Measurements from ENCODE around the gene TRIM65. TPM values are rescaled to one million over a fixed set of nuclear protein-coding genes. Genes with fewer than 3 reads are reported as not detected.

Gene TRIM65
- total and polyA plus RNA-seq, 2 of the 13 experiments (the other 11 are each of a cell fraction or from before 2014, with no cell fraction given), result 10.3 to 22.4 TPM

DNA sequence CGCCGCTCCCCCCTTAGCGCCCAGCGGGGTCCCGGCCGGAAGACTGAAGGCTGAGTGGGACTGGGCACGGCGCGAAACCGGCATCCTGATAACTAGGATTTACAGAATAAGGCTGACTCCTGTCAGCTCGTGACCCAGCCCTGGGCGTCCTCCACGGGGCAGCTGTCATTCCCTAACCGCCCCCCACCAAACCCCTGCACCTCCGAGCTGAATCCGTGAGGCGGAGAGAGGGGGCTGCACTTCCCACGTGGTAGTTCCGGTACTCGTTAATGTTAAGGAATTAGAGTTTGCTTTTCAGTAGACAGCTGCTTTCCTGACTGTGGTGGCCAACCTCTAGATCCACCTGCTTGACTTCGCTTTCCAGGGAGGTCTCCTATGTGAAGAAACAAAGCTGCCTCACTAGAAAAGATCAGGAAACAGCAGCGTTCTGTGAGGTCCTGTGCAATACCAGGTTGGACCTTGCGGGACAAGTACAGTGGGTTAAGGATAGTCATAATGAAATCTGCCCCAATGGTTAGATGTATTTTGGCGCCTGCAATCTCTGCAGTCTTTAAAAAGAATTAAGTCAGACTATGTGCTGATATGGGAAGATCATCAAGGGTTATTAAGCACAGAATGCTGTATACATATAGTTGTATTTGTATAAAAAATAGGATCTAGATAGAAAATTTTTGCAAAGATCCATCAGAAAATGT lies 40.5 kb downstream of the TRIM65 start (continued):
- TF ChIP-seq, protein P1, sequence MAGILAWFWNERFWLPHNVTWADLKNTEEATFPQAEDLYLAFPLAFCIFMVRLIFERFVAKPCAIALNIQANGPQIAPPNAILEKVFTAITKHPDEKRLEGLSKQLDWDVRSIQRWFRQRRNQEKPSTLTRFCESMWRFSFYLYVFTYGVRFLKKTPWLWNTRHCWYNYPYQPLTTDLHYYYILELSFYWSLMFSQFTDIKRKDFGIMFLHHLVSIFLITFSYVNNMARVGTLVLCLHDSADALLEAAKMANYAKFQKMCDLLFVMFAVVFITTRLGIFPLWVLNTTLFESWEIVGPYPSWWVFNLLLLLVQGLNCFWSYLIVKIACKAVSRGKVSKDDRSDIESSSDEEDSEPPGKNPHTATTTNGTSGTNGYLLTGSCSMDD (CRISPR knock-in tag; IDR thresholded peaks at IDR 0.05), result no peak
- TF ChIP-seq, protein P2, sequence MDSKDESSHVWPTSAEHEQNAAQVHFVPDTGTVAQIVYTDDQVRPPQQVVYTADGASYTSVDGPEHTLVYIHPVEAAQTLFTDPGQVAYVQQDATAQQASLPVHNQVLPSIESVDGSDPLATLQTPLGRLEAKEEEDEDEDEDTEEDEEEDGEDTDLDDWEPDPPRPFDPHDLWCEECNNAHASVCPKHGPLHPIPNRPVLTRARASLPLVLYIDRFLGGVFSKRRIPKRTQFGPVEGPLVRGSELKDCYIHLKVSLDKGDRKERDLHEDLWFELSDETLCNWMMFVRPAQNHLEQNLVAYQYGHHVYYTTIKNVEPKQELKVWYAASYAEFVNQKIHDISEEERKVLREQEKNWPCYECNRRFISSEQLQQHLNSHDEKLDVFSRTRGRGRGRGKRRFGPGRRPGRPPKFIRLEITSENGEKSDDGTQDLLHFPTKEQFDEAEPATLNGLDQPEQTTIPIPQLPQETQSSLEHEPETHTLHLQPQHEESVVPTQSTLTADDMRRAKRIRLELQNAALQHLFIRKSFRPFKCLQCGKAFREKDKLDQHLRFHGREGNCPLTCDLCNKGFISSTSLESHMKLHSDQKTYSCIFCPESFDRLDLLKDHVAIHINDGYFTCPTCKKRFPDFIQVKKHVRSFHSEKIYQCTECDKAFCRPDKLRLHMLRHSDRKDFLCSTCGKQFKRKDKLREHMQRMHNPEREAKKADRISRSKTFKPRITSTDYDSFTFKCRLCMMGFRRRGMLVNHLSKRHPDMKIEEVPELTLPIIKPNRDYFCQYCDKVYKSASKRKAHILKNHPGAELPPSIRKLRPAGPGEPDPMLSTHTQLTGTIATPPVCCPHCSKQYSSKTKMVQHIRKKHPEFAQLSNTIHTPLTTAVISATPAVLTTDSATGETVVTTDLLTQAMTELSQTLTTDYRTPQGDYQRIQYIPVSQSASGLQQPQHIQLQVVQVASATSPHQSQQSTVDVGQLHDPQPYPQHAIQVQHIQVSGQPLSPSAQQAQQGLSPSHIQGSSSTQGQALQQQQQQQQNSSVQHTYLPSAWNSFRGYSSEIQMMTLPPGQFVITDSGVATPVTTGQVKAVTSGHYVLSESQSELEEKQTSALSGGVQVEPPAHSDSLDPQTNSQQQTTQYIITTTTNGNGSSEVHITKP (CRISPR knock-in tag; IDR thresholded peaks at IDR 0.05; ENCODE audit: low read depth), result no peak
- TF ChIP-seq ZNF788 (CRISPR knock-in tag; IDR thresholded peaks at IDR 0.05; ENCODE audit: borderline replicate concordance) (peak; percentile 10; the same call in 1 of the 2 replicates), ZNF687 (CRISPR knock-in tag; IDR thresholded peaks at IDR 0.05) (peak; percentile 89), ZNF264 (CRISPR knock-in tag; IDR thresholded peaks at IDR 0.05) (no peak; the same call in 1 of the 2 replicates), ZBTB33 (CRISPR knock-in tag; IDR thresholded peaks at IDR 0.05) (no peak), POLR2G (IDR thresholded peaks at IDR 0.05; ENCODE audit: low read depth, low read length) (0 out of 2 replicates have a peak, but pooled peaks have one; percentile 1), HNF1B (CRISPR knock-in tag; IDR thresholded peaks at IDR 0.05) (no peak; the same call in 1 of the 2 replicates), ZNF749 (CRISPR knock-in tag; IDR thresholded peaks at IDR 0.05; ENCODE audit: borderline replicate concordance) (0 out of 2 replicates have a peak, but pooled peaks have one; percentile 73), PLRG1 (conservative IDR thresholded peaks at IDR 0.05) (no peak), SMAD1 (CRISPR knock-in tag; IDR thresholded peaks at IDR 0.05; ENCODE audit: borderline replicate concordance, low read depth) (no peak), TEAD3 (CRISPR knock-in tag; optimal IDR thresholded peaks at IDR 0.05; ENCODE audit: borderline replicate concordance) (peak; percentile 19)
- TF ChIP-seq, protein P3, sequence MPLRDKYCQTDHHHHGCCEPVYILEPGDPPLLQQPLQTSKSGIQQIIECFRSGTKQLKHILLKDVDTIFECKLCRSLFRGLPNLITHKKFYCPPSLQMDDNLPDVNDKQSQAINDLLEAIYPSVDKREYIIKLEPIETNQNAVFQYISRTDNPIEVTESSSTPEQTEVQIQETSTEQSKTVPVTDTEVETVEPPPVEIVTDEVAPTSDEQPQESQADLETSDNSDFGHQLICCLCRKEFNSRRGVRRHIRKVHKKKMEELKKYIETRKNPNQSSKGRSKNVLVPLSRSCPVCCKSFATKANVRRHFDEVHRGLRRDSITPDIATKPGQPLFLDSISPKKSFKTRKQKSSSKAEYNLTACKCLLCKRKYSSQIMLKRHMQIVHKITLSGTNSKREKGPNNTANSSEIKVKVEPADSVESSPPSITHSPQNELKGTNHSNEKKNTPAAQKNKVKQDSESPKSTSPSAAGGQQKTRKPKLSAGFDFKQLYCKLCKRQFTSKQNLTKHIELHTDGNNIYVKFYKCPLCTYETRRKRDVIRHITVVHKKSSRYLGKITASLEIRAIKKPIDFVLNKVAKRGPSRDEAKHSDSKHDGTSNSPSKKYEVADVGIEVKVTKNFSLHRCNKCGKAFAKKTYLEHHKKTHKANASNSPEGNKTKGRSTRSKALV (CRISPR knock-in tag; IDR thresholded peaks at IDR 0.05), result peak; percentile 63; the same call in 1 of the 2 replicates

All from HepG2 (cell line).